Suprapubic skin (tissue), 4 donors: Measurements from ENCODE around the gene AGTR1. TPM values are rescaled to one million over a fixed set of nuclear protein-coding genes. Genes with fewer than 3 reads are reported as not detected.

ENCODE experiments used
- DNase-seq, 2 donors: peaks; one replicate each; pipeline ENCODE4 v3.0.0-alpha.2; 2019; ENCODE audit warnings: low spot score in 2 of 2
- H3K27ac ChIP-seq: fragments of 200-600 bp; sonication (generic); one replicate; pipeline ENCODE4 v1.5.1; 2019
- H3K27me3 ChIP-seq: fragments of 200-600 bp; sonication (generic); one replicate; pipeline ENCODE4 v1.5.1; 2019
- H3K36me3 ChIP-seq: fragments of 200-600 bp; sonication (generic); one replicate; pipeline ENCODE4 v1.5.1; 2019
- H3K4me1 ChIP-seq: fragments of 200-600 bp; sonication (generic); one replicate; pipeline ENCODE4 v1.5.1; 2019
- H3K4me3 ChIP-seq: fragments of 200-600 bp; sonication (generic); one replicate; pipeline ENCODE4 v1.5.1; 2019; ENCODE audit warnings: mild to moderate bottlenecking
- H3K9me3 ChIP-seq: fragments of 200-600 bp; sonication (generic); one replicate; pipeline ENCODE4 v1.5.1; 2019
- CTCF ChIP-seq, 2 donors: fragments of 200-600 bp in 1 of 2; fragments of 450-650 bp in 1 of 2; sonication (generic) in 1 of 2; IDR thresholded peaks; one replicate each; pipeline ENCODE4 v1.5.1; 2016 to 2019; ENCODE audit warnings: antibody characterized with exemption in 2 of 2, mild to moderate bottlenecking in 1 of 2, moderate library complexity in 1 of 2
- EP300 ChIP-seq: sonication (generic); formaldehyde crosslinking; IDR thresholded peaks from one replicate; pipeline ENCODE4 v1.6.1; 2017; ENCODE audit warnings: antibody characterized with exemption
- POLR2A ChIP-seq, 2 donors: fragments of 450-650 bp; IDR thresholded peaks; one replicate each; pipeline ENCODE4 v1.6.1; 2017; ENCODE audit warnings: antibody characterized with exemption in 2 of 2, mild to moderate bottlenecking in 2 of 2, moderate library complexity in 2 of 2
- POLR2AphosphoS5 ChIP-seq, 3 donors: sonication (generic); formaldehyde crosslinking; IDR thresholded peaks; one replicate each; pipeline ENCODE4 v1.6.1; 2017; ENCODE audit warnings: antibody characterized with exemption in 3 of 3
- WGBS: methylation state at CpG from one replicate; pipeline ENCODE4 v1.1.5; 2018; 5-methylcytosine and 5-hydroxymethylcytosine counted together
- total RNA-seq, 4 donors: library from RNA; depleted of rRNA; stranded (reverse); fragments of >200 nt; gene quantifications; one replicate each; pipeline ENCODE4 v1.1.0, GENCODE V29; 2016

Gene AGTR1
- total RNA-seq = 10 to 100 TPM in 3 of 4 donors, 1 to 10 TPM in 1; 6.3 to 17.4 (median 14.1) TPM

- peak; percentile 92 to 94 for DNase-seq
- Histone ChIP-seq H3K4me1 (peaks cover 7% of the 10 kb centered on the region), H3K27ac (peak within 1 kb of the TSS; percentile 75), H3K27me3 (peaks cover 12% of the 10 kb centered on the region), H3K4me3 (peak within 1 kb of the TSS; percentile 50), H3K36me3 (no peaks in the 10 kb centered on the region), H3K9me3 (no peaks in the 10 kb centered on the region)
- WGBS = 3% methylated on average over 33 of the region's 61 CpGs
- TF ChIP-seq POLR2A (IDR thresholded peaks at IDR 0.05) (peak; percentile 19 to 89), POLR2AphosphoS5 (IDR thresholded peaks at IDR 0.05) (no peak)
Observed at GRCh38 chr3:148697306-148698189, at the start of gene AGTR1. TSS of gene AGTR1 (plus strand) at chr3:148697903. CDS start at chr3:148741036, 43,133 bp downstream.

- TF ChIP-seq EP300 (no peak), POLR2AphosphoS5 (IDR thresholded peaks at IDR 0.05) (no peak), POLR2A (IDR thresholded peaks at IDR 0.05) (no peak), CTCF (IDR thresholded peaks at IDR 0.05) (no peak)
- Histone ChIP-seq H3K9me3 (no peaks in the 10 kb centered on the region), H3K4me3 (no peak overlapping the region), H3K27me3 (no peaks in the 10 kb centered on the region), H3K27ac (no peak overlapping the region), H3K36me3 (no peaks in the 10 kb centered on the region), H3K4me1 (no peaks in the 10 kb centered on the region)
- 68% methylated on average over 3 of the region's 3 CpGs for WGBS
- no peak for DNase-seq
Observed at GRCh38 chr3:148648685-148649352, 48.9 kb upstream of the AGTR1 start.

GRCh38 chr3:148651549-148651948 is 46.2 kb upstream of the AGTR1 start:
- Histone ChIP-seq H3K27ac (no peak overlapping the region), H3K4me1 (no peaks in the 10 kb centered on the region), H3K9me3 (no peaks in the 10 kb centered on the region), H3K27me3 (no peaks in the 10 kb centered on the region), H3K36me3 (no peaks in the 10 kb centered on the region), H3K4me3 (no peak overlapping the region)
- TF ChIP-seq POLR2AphosphoS5 (IDR thresholded peaks at IDR 0.05) (no peak), CTCF (IDR thresholded peaks at IDR 0.05) (no peak), EP300 (no peak), POLR2A (IDR thresholded peaks at IDR 0.05) (no peak)
- no peak for DNase-seq
- 89% methylated on average over 6 of the region's 6 CpGs for WGBS

- H3K9me3 ChIP-seq = no peaks in the 10 kb centered on the region
- no peaks in the 10 kb centered on the region for H3K4me1 ChIP-seq
- no peak for TF ChIP-seq CTCF (IDR thresholded peaks at IDR 0.05)
- no peak for TF ChIP-seq EP300
- no peak for TF ChIP-seq POLR2AphosphoS5 (IDR thresholded peaks at IDR 0.05)
- WGBS = 89% methylated on average over 4 of the region's 4 CpGs
- no peaks in the 10 kb centered on the region for H3K36me3 ChIP-seq
- DNase-seq = no peak
- H3K27me3 ChIP-seq = no peaks in the 10 kb centered on the region
- no peak overlapping the region for H3K4me3 ChIP-seq
- H3K27ac ChIP-seq = no peak overlapping the region
Observed at GRCh38 chr3:148654433-148654832, 43.3 kb upstream of the AGTR1 start.

- 79% methylated on average over 4 of the region's 4 CpGs for WGBS
- DNase-seq = no peak
- no peak overlapping the region for H3K4me3 ChIP-seq
- no peaks in the 10 kb centered on the region for H3K4me1 ChIP-seq
- H3K36me3 ChIP-seq = no peaks in the 10 kb centered on the region
- H3K27me3 ChIP-seq = no peaks in the 10 kb centered on the region
- no peak overlapping the region for H3K27ac ChIP-seq
- H3K9me3 ChIP-seq = no peaks in the 10 kb centered on the region
- TF ChIP-seq CTCF (IDR thresholded peaks at IDR 0.05) = no peak
- TF ChIP-seq POLR2A (IDR thresholded peaks at IDR 0.05) = no peak
- no peak for TF ChIP-seq POLR2AphosphoS5 (IDR thresholded peaks at IDR 0.05)
- no peak for TF ChIP-seq EP300
Observed at GRCh38 chr3:148657470-148657869, 40.2 kb upstream of the AGTR1 start.
